ENCODE data around the gene DMRT1.

The DMRT1 gene

DNA sequence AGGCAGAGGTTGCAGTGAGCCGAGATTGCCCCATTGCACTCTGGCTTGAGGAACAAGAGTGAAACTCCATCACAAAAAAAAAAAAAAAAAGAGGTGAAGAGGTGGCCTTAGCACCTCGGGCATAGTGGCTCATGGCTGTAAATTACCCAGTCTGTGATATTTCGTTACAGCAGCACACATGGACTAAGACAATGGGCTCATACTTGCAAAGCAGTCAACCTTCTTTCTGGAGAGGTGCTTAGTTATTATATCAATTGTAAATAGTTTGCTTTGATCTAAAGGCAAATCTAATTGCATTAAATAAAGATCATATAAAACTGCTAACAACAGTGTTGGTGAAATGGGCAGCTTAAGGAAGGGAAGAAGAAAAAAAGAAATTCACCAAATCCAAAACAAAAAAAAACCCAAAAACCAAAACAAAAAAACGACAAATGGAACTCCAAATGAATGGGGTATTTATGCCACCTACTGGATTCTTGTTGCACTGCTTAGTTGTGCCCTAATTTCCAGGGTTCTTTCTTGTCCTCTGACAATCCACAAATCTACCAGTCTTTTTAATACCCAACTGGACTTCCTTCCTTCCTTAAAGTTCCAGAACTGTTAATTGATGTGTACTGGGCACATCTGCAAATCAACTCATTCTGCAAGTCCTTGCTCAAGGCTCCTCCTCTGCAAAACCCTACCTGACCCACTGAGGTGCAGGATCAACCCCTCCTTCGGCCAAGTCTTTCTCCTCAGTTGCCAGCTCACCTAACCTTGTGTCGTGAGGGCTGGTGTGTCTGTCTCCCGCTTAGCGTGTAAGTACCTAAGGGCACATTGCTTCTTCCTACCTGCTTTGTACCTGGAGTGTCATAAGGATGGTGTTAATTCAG is 35.0 kb upstream of the DMRT1 start:
- Histone ChIP-seq H2BK12ac (ENCODE audit: low read length) (peak overlapping the region; percentile 61), H4K8ac (ENCODE audit: low read depth, low read length) (no peak overlapping the region), H2AFZ (ENCODE audit: insufficient read depth, low read length, poor library complexity) (no peak overlapping the region), H3K18ac (ENCODE audit: low read length) (no peak overlapping the region), H3K27ac (ENCODE audit: low read depth, low read length) (no peak overlapping the region), H3K14ac (ENCODE audit: low read length) (no peak overlapping the region), H3K4me2 (ENCODE audit: low read length) (no peak overlapping the region), H4K12ac (ENCODE audit: low read depth, low read length) (no peak overlapping the region), H3K9ac (ENCODE audit: low read length) (no peak overlapping the region), H4K91ac (ENCODE audit: low read depth, low read length) (peak overlapping the region; percentile 17), H3K23ac (ENCODE audit: low read length) (no peak overlapping the region), H3K36me3 (ENCODE audit: control insufficient read depth in 1 of 2, insufficient read depth in 2 of 2, low read length in 2 of 2) (no peaks in the 10 kb centered on the region), H3K4me1 (ENCODE audit: control insufficient read depth in 1 of 2, insufficient read depth in 2 of 2, low read length in 2 of 2) (no peaks in the 10 kb centered on the region), H2AK5ac (ENCODE audit: low read length) (no peak overlapping the region), H3K79me2 (ENCODE audit: control insufficient read depth, insufficient read depth, low read length, poor library complexity) (no peaks in the 10 kb centered on the region), H3K27me3 (ENCODE audit: insufficient read depth, low read length) (no peaks in the 10 kb centered on the region), H2BK5ac (ENCODE audit: low read depth, low read length, poor library complexity) (no peak overlapping the region), H3K4ac (ENCODE audit: low read depth, low read length) (no peak overlapping the region), H3K4me3 (ENCODE audit: low read depth, low read length) (no peak overlapping the region), H3K79me1 (ENCODE audit: low read length) (no peaks in the 10 kb centered on the region), H3K9me3 (ENCODE audit: insufficient read depth, low read depth, low read length) (no peaks in the 10 kb centered on the region), H2BK120ac (ENCODE audit: insufficient read depth, low read length, poor library complexity) (no peak overlapping the region)
- peak in 1 of 2 donors; percentile 63 for DNase-seq
- WGBS (ENCODE audit: extremely low coverage, insufficient coverage, insufficient read length): no CpG with 5 or more reads among the region's 8 CpGs

DNA sequence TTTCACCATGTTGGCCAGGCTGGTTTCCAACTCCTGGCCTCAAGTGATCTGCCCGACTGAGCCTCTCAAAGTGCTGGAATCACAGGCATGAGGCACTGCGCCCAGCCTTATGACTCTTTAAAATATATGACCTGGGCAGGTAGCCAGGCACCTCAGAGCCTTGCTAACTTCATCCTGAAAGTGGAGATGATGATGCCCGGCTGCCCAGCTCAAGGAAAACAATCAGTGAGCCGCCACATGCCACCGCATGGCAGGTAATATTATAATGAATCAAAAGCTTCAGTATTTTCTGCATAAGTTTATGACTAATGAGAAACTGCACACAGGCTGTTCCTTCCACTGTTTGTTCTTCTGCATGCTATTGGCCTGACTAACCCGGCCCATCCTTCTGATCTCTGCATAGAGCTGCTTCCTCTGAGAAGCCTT is 30.4 kb upstream of the DMRT1 start:
- no peak overlapping the region for H3K4me3 ChIP-seq (ENCODE audit: low read depth, low read length)
- peak in 1 of 2 donors; percentile 16 for DNase-seq
- no peak overlapping the region for H3K4me2 ChIP-seq (ENCODE audit: low read length)
- H2AFZ ChIP-seq (ENCODE audit: insufficient read depth, low read length, poor library complexity): no peak overlapping the region
- no peak overlapping the region for H2BK5ac ChIP-seq (ENCODE audit: low read depth, low read length, poor library complexity)
- no peak overlapping the region for H2BK12ac ChIP-seq (ENCODE audit: low read length)
- H3K27me3 ChIP-seq (ENCODE audit: insufficient read depth, low read length): no peaks in the 10 kb centered on the region
- H4K91ac ChIP-seq (ENCODE audit: low read depth, low read length): no peak overlapping the region
- H4K12ac ChIP-seq (ENCODE audit: low read depth, low read length): no peak overlapping the region
- H3K4ac ChIP-seq (ENCODE audit: low read depth, low read length): no peak overlapping the region
- no peaks in the 10 kb centered on the region for H3K9me3 ChIP-seq (ENCODE audit: insufficient read depth, low read depth, low read length)
- H3K14ac ChIP-seq (ENCODE audit: low read length): no peak overlapping the region
- no peak overlapping the region for H2AK5ac ChIP-seq (ENCODE audit: low read length)
- H3K79me1 ChIP-seq (ENCODE audit: low read length): no peaks in the 10 kb centered on the region
- H3K23ac ChIP-seq (ENCODE audit: low read length): no peak overlapping the region
- no peak overlapping the region for H3K18ac ChIP-seq (ENCODE audit: low read length)
- no peak overlapping the region for H3K27ac ChIP-seq (ENCODE audit: low read depth, low read length)
- no peak overlapping the region for H2BK120ac ChIP-seq (ENCODE audit: insufficient read depth, low read length, poor library complexity)
- H3K9ac ChIP-seq (ENCODE audit: low read length): no peak overlapping the region
- WGBS (ENCODE audit: extremely low coverage, insufficient coverage, insufficient read length): no CpG with 5 or more reads among the region's 6 CpGs
- no peaks in the 10 kb centered on the region for H3K79me2 ChIP-seq (ENCODE audit: control insufficient read depth, insufficient read depth, low read length, poor library complexity)
- no peaks in the 10 kb centered on the region for H3K36me3 ChIP-seq (ENCODE audit: control insufficient read depth in 1 of 2, insufficient read depth in 2 of 2, low read length in 2 of 2)
- H4K8ac ChIP-seq (ENCODE audit: low read depth, low read length): no peak overlapping the region
- H3K4me1 ChIP-seq (ENCODE audit: control insufficient read depth in 1 of 2, insufficient read depth in 2 of 2, low read length in 2 of 2): no peaks in the 10 kb centered on the region

GRCh38 chr9:818958-819357 is 22.5 kb upstream of the DMRT1 start:
- no peak overlapping the region for H4K12ac ChIP-seq (ENCODE audit: low read depth, low read length)
- no CpG with 5 or more reads among the region's 3 CpGs for WGBS (ENCODE audit: extremely low coverage, insufficient coverage, insufficient read length)
- H2BK12ac ChIP-seq (ENCODE audit: low read length): no peak overlapping the region
- no peak overlapping the region for H2AK5ac ChIP-seq (ENCODE audit: low read length)
- no peak overlapping the region for H2BK5ac ChIP-seq (ENCODE audit: low read depth, low read length, poor library complexity)
- no peak overlapping the region for H3K23ac ChIP-seq (ENCODE audit: low read length)
- H3K4me3 ChIP-seq (ENCODE audit: low read depth, low read length): no peak overlapping the region
- H3K4ac ChIP-seq (ENCODE audit: low read depth, low read length): no peak overlapping the region
- H3K36me3 ChIP-seq (ENCODE audit: control insufficient read depth in 1 of 2, insufficient read depth in 2 of 2, low read length in 2 of 2): no peaks in the 10 kb centered on the region
- H3K27ac ChIP-seq (ENCODE audit: low read depth, low read length): no peak overlapping the region
- H3K4me2 ChIP-seq (ENCODE audit: low read length): no peak overlapping the region
- H4K8ac ChIP-seq (ENCODE audit: low read depth, low read length): no peak overlapping the region
- no peak overlapping the region for H3K9ac ChIP-seq (ENCODE audit: low read length)
- no peaks in the 10 kb centered on the region for H3K79me1 ChIP-seq (ENCODE audit: low read length)
- H3K9me3 ChIP-seq (ENCODE audit: insufficient read depth, low read depth, low read length): no peaks in the 10 kb centered on the region
- H3K4me1 ChIP-seq (ENCODE audit: control insufficient read depth in 1 of 2, insufficient read depth in 2 of 2, low read length in 2 of 2): no peaks in the 10 kb centered on the region
- H3K79me2 ChIP-seq (ENCODE audit: control insufficient read depth, insufficient read depth, low read length, poor library complexity): no peaks in the 10 kb centered on the region
- H2BK120ac ChIP-seq (ENCODE audit: insufficient read depth, low read length, poor library complexity): no peak overlapping the region
- no peak for DNase-seq
- no peak overlapping the region for H4K91ac ChIP-seq (ENCODE audit: low read depth, low read length)
- no peak overlapping the region for H2AFZ ChIP-seq (ENCODE audit: insufficient read depth, low read length, poor library complexity)
- no peak overlapping the region for H3K14ac ChIP-seq (ENCODE audit: low read length)
- no peak overlapping the region for H3K18ac ChIP-seq (ENCODE audit: low read length)
- H3K27me3 ChIP-seq (ENCODE audit: insufficient read depth, low read length): no peaks in the 10 kb centered on the region

DNA sequence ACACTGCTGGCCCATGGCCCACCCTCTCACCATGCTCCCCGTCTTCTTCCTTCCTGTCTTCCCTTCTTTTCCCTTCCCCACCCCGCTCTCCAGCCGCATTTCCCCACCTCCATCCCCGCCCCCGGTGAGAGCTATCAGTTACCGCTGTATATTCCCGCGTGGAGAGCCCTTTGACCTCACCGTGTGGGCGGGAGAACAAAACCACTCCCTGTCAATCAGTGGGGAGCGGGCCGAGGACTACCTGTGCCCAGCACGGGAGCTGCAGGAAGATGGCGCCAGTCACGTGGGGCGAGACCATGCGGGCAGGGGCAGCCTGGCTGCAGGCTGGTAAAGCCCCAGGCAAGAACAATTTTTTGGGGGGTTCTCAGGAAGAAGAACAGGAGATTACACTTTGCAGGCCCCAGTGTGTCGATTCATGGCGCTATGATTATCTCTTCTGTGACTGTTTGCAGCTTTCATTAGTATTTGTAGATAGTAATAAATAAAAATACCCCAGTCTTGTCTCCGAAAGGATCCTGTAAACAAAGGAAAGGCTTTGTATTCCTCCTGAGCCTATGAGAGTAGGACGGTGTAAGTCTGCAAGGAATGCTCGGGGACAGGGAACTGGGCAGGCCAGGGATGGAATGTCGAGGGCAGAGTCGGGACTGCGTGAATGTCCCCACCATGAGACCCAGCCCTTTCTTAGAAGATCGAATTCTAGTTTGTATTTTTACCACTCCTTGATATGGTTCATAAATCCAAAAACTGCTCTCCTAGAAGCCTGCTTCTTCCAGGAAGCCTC is 14.8 kb upstream of the DMRT1 start:
- Histone ChIP-seq H3K36me3 (ENCODE audit: control insufficient read depth in 1 of 2, insufficient read depth in 2 of 2, low read length in 2 of 2) (no peaks in the 10 kb centered on the region), H3K18ac (ENCODE audit: low read length) (no peak overlapping the region), H4K8ac (ENCODE audit: low read depth, low read length) (no peak overlapping the region), H3K27ac (ENCODE audit: low read depth, low read length) (no peak overlapping the region), H3K4me3 (ENCODE audit: low read depth, low read length) (no peak overlapping the region), H3K4ac (ENCODE audit: low read depth, low read length) (no peak overlapping the region), H3K27me3 (ENCODE audit: insufficient read depth, low read length) (no peaks in the 10 kb centered on the region), H3K79me1 (ENCODE audit: low read length) (no peaks in the 10 kb centered on the region), H4K12ac (ENCODE audit: low read depth, low read length) (no peak overlapping the region), H3K9ac (ENCODE audit: low read length) (no peak overlapping the region), H3K14ac (ENCODE audit: low read length) (no peak overlapping the region), H4K91ac (ENCODE audit: low read depth, low read length) (no peak overlapping the region), H3K79me2 (ENCODE audit: control insufficient read depth, insufficient read depth, low read length, poor library complexity) (no peaks in the 10 kb centered on the region), H2AK5ac (ENCODE audit: low read length) (no peak overlapping the region), H2BK5ac (ENCODE audit: low read depth, low read length, poor library complexity) (no peak overlapping the region), H2BK12ac (ENCODE audit: low read length) (no peak overlapping the region), H2AFZ (ENCODE audit: insufficient read depth, low read length, poor library complexity) (no peak overlapping the region), H2BK120ac (ENCODE audit: insufficient read depth, low read length, poor library complexity) (no peak overlapping the region), H3K9me3 (ENCODE audit: insufficient read depth, low read depth, low read length) (no peaks in the 10 kb centered on the region), H3K23ac (ENCODE audit: low read length) (no peak overlapping the region), H3K4me2 (ENCODE audit: low read length) (no peak overlapping the region), H3K4me1 (ENCODE audit: control insufficient read depth in 1 of 2, insufficient read depth in 2 of 2, low read length in 2 of 2) (no peaks in the 10 kb centered on the region)
- DNase-seq: no peak
- WGBS (ENCODE audit: extremely low coverage, insufficient coverage, insufficient read length): no CpG with 5 or more reads among the region's 26 CpGs

Measured in trophoblast cell (in vitro differentiated cells and primary cell).